Hepatocyte (in vitro differentiated cells): ENCODE data around the gene SLC37A1. TPM values are rescaled to one million over a fixed set of nuclear protein-coding genes. Genes with fewer than 3 reads are reported as not detected.
A peak's percentile ranks its signal among the peaks of the same experiment; 100 is the strongest.

Source experiments
- DNase-seq: peaks from one replicate; pipeline ENCODE4 v3.0.0-alpha.2; 2016; ENCODE audit warnings: low spot score
- H2AFZ ChIP-seq: fragments of 200-600 bp; sonication (generic); 2 replicates; pipeline ENCODE4 v1.6.0; 2016; ENCODE audit warnings: antibody characterized with exemption, mild to moderate bottlenecking
- H3K27ac ChIP-seq: fragments of 200-600 bp; sonication (generic); 2 replicates; pipeline ENCODE4 v1.5.1; 2016; ENCODE audit warnings: mild to moderate bottlenecking
- H3K27me3 ChIP-seq: fragments of 200-600 bp; sonication (generic); 2 replicates; pipeline ENCODE4 v1.6.1; 2016
- H3K36me3 ChIP-seq: fragments of 200-600 bp; sonication (generic); replicated peaks from 2 replicates; pipeline ENCODE4 v1.5.1; 2016; ENCODE audit warnings: low read depth; ENCODE audit not compliant: insufficient read depth
- H3K4me1 ChIP-seq: fragments of 200-600 bp; sonication (generic); 2 replicates; pipeline ENCODE4 v1.5.1; 2016; ENCODE audit warnings: mild to moderate bottlenecking, moderate library complexity; ENCODE audit not compliant: insufficient read depth
- H3K4me2 ChIP-seq: fragments of 200-600 bp; sonication (generic); 2 replicates; pipeline ENCODE4 v1.6.0; 2016
- H3K4me3 ChIP-seq: fragments of 200-600 bp; sonication (generic); 2 replicates; pipeline ENCODE4 v1.5.1; 2016; ENCODE audit warnings: mild to moderate bottlenecking
- H3K79me2 ChIP-seq: fragments of 200-600 bp; sonication (generic); 2 replicates; pipeline ENCODE4 v1.6.0; 2017; ENCODE audit warnings: mild to moderate bottlenecking
- H3K9me2 ChIP-seq: fragments of 200-600 bp; sonication (generic); replicated peaks from 2 replicates; pipeline ENCODE4 v1.6.0; 2017; ENCODE audit warnings: mild to moderate bottlenecking; ENCODE audit not compliant: insufficient read depth
- H3K9me3 ChIP-seq: fragments of 200-600 bp; sonication (generic); 2 replicates; pipeline ENCODE4 v1.5.1; 2016; ENCODE audit warnings: low read depth, mild to moderate bottlenecking
- H4K20me1 ChIP-seq: fragments of 200-600 bp; sonication (generic); 2 replicates; pipeline ENCODE4 v1.6.0; 2016; ENCODE audit warnings: mild to moderate bottlenecking; ENCODE audit not compliant: insufficient read depth, poor library complexity, severe bottlenecking
- CTCF ChIP-seq: fragments of 200-600 bp; sonication (generic); IDR thresholded peaks from 2 replicates; pipeline ENCODE4 v1.5.1; 2016; ENCODE audit warnings: antibody characterized with exemption, mild to moderate bottlenecking; ENCODE audit not compliant: poor library complexity
- EZH2 ChIP-seq: fragments of 200-600 bp; sonication (generic); IDR thresholded peaks from 2 replicates; pipeline ENCODE4 v1.6.1; 2016; ENCODE audit warnings: antibody characterized with exemption, mild to moderate bottlenecking, borderline replicate concordance
- EZH2phosphoT487 ChIP-seq: fragments of 200-600 bp; sonication (generic); IDR thresholded peaks from one replicate; pipeline ENCODE4 v1.6.1; 2018; ENCODE audit warnings: antibody characterized with exemption, mild to moderate bottlenecking, low read depth, moderate library complexity; ENCODE audit not compliant: unreplicated experiment, severe bottlenecking
- WGBS: methylation state at CpG from one replicate; pipeline ENCODE4 v1.1.6; 2016; ENCODE audit warnings: low lambda C conversion rate; ENCODE audit errors: missing lambda C conversion rate; 5-methylcytosine and 5-hydroxymethylcytosine counted together
- polyA plus RNA-seq: library from polyadenylated mRNA; unstranded; fragments of >200 nt; fragmentation: Nextera tagmentation; extraction: Ambion mirVana; gene quantifications from 2 replicates; pipeline ENCODE4 v1.2.1, GENCODE V29; 2016
- total RNA-seq: library from RNA; depleted of rRNA; stranded (reverse); fragments of >200 nt; gene quantifications from 2 replicates; pipeline ENCODE4 v1.2.3, GENCODE V29; 2014

SLC37A1 gene
- total and polyA plus RNA-seq, 2 experiments from 2014 or later = 17.9 to 18.5 TPM

- Histone ChIP-seq H3K36me3 (no peaks in the 10 kb centered on the region), H3K27ac (no peak overlapping the region), H3K79me2 (peaks cover 17% of the 10 kb centered on the region), H4K20me1 (no peaks in the 10 kb centered on the region), H2AFZ (no peak overlapping the region), H3K4me2 (no peak overlapping the region), H3K4me1 (peaks cover 4% of the 10 kb centered on the region), H3K27me3 (no peaks in the 10 kb centered on the region), H3K4me3 (no peak overlapping the region), H3K9me2 (no peaks in the 10 kb centered on the region), H3K9me3 (no peaks in the 10 kb centered on the region)
- TF ChIP-seq EZH2 (no peak), CTCF (no peak), EZH2phosphoT487 (no peak)
- WGBS = 86% methylated on average over 28 of the region's 28 CpGs
- no peak for DNase-seq
Observed at GRCh38 chr21:42534421-42535378, 21.0 kb downstream of the SLC37A1 start.

- H3K36me3 ChIP-seq = no peaks in the 10 kb centered on the region
- H3K27ac ChIP-seq = no peak overlapping the region
Observed at GRCh38 chr21:42535602-42536171, 22.0 kb downstream of the SLC37A1 start.

GRCh38 chr21:42536601-42537000 lies 22.9 kb downstream of the SLC37A1 start:
- H3K4me2 ChIP-seq = no peak overlapping the region
- DNase-seq = no peak
- no peaks in the 10 kb centered on the region for H3K27me3 ChIP-seq
- peaks cover 8% of the 10 kb centered on the region for H3K79me2 ChIP-seq
- no peaks in the 10 kb centered on the region for H4K20me1 ChIP-seq
- H3K9me2 ChIP-seq = no peaks in the 10 kb centered on the region
- TF ChIP-seq EZH2phosphoT487 (no peak), EZH2 (no peak), CTCF (no peak)
- no peaks in the 10 kb centered on the region for H3K36me3 ChIP-seq
- no peak overlapping the region for H2AFZ ChIP-seq
- 98% methylated on average over 8 of the region's 8 CpGs for WGBS
- H3K4me1 ChIP-seq = peaks cover 4% of the 10 kb centered on the region
- H3K9me3 ChIP-seq = no peaks in the 10 kb centered on the region
- no peak overlapping the region for H3K27ac ChIP-seq
- H3K4me3 ChIP-seq = no peak overlapping the region

More at GRCh38 chr21:42535602-42536171, 22.0 kb downstream of the SLC37A1 start:
- Histone ChIP-seq H3K79me2 (peaks cover 11% of the 10 kb centered on the region), H4K20me1 (no peaks in the 10 kb centered on the region), H3K9me3 (no peaks in the 10 kb centered on the region), H2AFZ (no peak overlapping the region), H3K27me3 (no peaks in the 10 kb centered on the region), H3K9me2 (no peaks in the 10 kb centered on the region), H3K4me3 (no peak overlapping the region), H3K4me1 (peaks cover 4% of the 10 kb centered on the region), H3K4me2 (no peak overlapping the region)
- no peak for TF ChIP-seq EZH2phosphoT487
- no peak for DNase-seq
- 94% methylated on average over 17 of the region's 17 CpGs for WGBS

- TF ChIP-seq EZH2 = no peak
- TF ChIP-seq EZH2phosphoT487 = no peak
- TF ChIP-seq CTCF = peak; percentile 45
- Histone ChIP-seq H3K4me2 (no peak overlapping the region), H3K27me3 (no peaks in the 10 kb centered on the region), H4K20me1 (no peaks in the 10 kb centered on the region), H3K27ac (no peak overlapping the region), H3K4me1 (peaks cover 4% of the 10 kb centered on the region), H3K4me3 (no peak overlapping the region), H3K9me2 (no peaks in the 10 kb centered on the region), H3K36me3 (no peaks in the 10 kb centered on the region), H3K9me3 (no peaks in the 10 kb centered on the region), H3K79me2 (peaks cover 2% of the 10 kb centered on the region), H2AFZ (no peak overlapping the region)
- no peak for DNase-seq
- 79% methylated on average over 4 of the region's 4 CpGs for WGBS
Observed at GRCh38 chr21:42537106-42537742, 23.6 kb downstream of the SLC37A1 start.
